ENCODE results near the gene GET4.

GET4 gene

GRCh38 chr7:919114-919442 is 42.7 kb downstream of the GET4 start:
- TF ChIP-seq CTCF (IDR thresholded peaks at IDR 0.05; ENCODE audit: low read depth, low read length) = no peak
- DNase-seq (ENCODE audit: extremely low read depth, low read depth) = no peak

- no peak for DNase-seq (ENCODE audit: extremely low read depth, low read depth)
- TF ChIP-seq CTCF (IDR thresholded peaks at IDR 0.05; ENCODE audit: low read depth, low read length) = no peak
These were observed 43.6 kb downstream of the GET4 start for GRCh38 chr7:919924-920341.

GRCh38 chr7:920351-921070 is 44.2 kb downstream of the GET4 start:
- no peak for DNase-seq (ENCODE audit: extremely low read depth, low read depth)
- no peak for TF ChIP-seq CTCF (IDR thresholded peaks at IDR 0.05; ENCODE audit: low read depth, low read length)

- TF ChIP-seq CTCF (IDR thresholded peaks at IDR 0.05; ENCODE audit: low read depth, low read length) = no peak
- DNase-seq (ENCODE audit: extremely low read depth, low read depth) = no peak
These were observed 44.7 kb downstream of the GET4 start for GRCh38 chr7:921071-921461.

- no peak for DNase-seq (ENCODE audit: extremely low read depth, low read depth)
- no peak for TF ChIP-seq CTCF (IDR thresholded peaks at IDR 0.05; ENCODE audit: low read depth, low read length)
These were observed 45.4 kb downstream of the GET4 start for GRCh38 chr7:921581-922333.

- no peak for DNase-seq (ENCODE audit: extremely low read depth, low read depth)
- TF ChIP-seq CTCF (IDR thresholded peaks at IDR 0.05; ENCODE audit: low read depth, low read length) = no peak
These were observed 46.2 kb downstream of the GET4 start for GRCh38 chr7:922334-923107.

Measured in AG09319 (cell line).